Measurements from ENCODE around the gene CACNB2.
"Not testable (repeated sequence)": the region's sequence is repeated elsewhere in the genome, so short reads cannot be mapped to it uniquely, and the experiment has no call there.

The CACNB2 gene

DNA sequence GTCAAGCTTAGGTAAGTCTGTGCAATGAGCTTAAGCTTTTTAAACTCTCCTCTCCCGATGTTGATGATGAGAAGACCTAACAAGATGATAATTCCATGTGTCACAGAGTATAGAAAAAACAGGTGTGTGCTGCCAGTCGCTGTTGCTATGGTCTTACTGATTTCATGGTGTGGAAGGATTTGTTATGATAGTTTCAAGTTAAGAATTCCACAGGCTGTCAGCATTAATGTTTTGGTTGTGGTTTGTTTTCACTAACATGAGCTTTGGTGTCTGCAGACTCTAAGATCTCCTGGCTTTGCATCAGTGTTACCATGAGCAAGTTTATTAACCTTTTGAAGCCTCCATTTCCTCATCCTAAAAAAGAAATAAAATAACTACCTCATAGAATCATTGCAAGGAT, 387.5 kb downstream of the CACNB2 start:
- DNase-seq: no peak

DNA sequence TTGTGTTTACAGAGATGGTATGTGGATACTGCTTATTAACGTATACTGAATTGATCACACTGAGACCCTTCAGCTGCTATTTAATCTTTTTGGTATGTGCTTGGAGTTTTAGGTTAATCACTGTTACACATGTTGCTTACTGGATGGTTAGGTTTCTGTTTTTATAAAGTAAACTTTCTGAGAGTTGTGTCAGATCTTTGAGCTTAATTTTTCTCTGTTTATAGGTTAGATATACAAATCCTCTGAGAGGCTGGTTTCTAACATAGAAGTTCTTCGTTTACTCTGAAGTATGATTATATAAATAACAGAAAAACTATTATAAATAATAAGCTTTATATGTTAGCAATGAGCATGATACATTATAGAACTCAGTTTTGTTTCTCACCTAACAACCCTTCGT, 388.1 kb downstream of the CACNB2 start:
- DNase-seq: no peak

DNA sequence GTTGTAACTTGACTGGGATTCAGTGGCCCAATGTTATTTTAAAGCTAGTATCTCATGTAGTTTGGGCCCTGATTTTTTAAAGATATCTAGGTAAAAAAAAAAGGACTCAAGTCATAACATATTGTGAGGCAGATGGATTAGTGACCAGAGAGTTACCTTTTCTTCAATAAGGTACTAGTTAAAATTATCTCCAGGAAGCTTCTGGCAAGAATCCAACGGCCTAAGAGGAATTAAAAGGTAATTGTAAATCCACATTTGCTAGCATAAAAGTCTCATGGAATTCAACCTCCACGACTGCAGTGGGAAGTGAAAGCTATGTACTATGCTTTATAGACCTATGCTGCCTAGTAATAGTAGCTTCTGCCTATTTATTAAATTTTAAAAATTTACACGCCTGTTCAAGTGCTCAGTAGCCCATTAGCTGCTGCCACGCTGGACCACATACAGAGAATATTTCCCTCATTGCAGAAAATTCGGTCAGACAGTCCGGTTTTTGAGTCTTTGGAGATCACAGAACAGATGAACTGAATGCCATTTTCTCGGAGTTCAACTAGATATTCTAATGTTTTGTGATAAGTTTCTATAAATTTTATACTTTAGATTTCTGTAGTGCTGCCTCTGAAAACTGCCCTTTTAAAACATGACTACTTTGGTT, 392.8 kb downstream of the CACNB2 start:
- no peak for DNase-seq

DNA sequence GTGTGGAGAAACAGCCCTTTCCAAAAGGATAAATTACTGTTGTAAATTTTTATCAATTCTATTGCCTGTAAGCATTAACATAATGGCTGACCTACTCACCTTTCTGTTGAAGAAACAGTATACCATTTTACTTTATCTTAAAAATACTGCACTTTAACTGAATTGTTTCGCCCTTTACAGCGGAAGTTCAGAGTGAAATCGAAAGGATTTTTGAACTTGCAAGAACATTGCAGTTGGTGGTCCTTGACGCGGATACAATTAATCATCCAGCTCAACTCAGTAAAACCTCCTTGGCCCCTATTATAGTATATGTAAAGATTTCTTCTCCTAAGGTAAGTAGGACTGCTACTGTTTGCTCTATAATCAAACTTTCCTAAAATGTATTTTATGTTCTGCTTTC, 393.7 kb downstream of the CACNB2 start:
- DNase-seq: no peak

DNA sequence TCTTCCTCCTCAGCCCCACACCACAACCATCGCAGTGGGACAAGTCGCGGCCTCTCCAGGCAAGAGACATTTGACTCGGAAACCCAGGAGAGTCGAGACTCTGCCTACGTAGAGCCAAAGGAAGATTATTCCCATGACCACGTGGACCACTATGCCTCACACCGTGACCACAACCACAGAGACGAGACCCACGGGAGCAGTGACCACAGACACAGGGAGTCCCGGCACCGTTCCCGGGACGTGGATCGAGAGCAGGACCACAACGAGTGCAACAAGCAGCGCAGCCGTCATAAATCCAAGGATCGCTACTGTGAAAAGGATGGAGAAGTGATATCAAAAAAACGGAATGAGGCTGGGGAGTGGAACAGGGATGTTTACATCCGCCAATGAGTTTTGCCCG, 399.1 kb downstream of the CACNB2 start:
- no peak for DNase-seq

DNA sequence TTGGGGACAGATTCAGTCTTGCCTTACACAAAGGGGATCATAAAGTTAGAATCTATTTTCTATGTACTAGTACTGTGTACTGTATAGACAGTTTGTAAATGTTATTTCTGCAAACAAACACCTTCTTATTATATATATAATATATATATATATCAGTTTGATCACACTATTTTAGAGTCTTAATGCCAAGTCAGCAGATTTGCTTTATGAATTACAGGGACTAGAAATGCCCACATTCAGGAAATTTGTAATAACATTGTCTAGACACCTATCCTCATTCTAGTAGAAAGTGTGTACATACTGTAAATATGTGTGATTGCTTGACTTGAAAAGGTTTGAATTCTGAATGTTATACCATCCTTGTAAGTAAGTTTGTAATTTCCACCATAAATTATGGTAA, 400.0 kb downstream of the CACNB2 start:
- DNase-seq: no peak

DNA sequence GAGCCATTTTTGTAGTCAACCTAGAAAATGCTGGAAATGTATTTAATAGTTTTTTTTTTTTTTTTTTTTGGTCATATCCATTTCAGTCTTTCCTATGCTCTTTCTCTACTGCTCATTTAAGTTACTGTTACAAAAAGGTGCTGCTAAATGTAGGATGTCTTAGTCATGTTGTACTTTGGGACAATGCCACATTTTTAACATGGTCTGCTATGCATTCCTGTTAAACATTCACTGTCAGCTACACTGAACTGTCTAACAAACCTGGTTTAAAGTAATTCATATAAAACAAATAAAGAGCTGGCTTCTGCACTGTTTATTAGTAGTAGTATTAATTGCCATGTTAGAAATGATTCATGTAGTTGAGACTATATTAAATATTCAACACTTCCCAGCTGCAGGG, 402.6 kb downstream of the CACNB2 start:
- no peak for DNase-seq

DNA sequence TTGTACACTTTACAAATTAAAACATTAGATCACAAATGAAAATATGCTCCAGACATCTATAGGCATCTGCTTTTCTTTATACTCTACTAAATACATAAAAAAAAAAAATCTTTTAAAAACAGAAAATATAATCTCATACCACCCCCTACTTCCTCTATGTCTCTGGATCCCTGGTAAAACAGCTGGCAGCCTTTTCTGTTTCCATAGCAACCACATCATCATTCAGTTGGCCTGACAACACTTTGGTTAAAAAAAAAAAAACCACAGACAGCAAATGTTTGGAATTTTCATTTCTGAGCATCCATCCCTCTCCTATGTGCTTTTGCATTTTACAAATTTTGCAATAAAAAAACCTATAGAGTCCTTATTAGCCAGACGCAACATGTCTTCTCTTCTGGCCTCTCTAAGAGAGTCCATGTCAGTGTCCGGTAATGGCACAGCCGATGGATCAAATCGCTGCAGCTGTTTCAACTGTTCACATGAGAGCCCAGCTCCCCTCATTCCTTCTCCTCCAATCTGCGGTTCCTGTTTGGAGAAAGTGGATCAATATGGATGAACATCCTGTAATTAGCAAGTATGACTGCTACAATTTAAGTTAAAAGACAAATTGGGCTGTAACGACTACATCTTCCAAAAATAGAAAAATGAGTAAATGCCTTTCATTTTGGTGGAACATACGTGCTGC, 405.5 kb downstream of the CACNB2 start:
- DNase-seq: peak in 1 of 3 donors; percentile 1

DNA sequence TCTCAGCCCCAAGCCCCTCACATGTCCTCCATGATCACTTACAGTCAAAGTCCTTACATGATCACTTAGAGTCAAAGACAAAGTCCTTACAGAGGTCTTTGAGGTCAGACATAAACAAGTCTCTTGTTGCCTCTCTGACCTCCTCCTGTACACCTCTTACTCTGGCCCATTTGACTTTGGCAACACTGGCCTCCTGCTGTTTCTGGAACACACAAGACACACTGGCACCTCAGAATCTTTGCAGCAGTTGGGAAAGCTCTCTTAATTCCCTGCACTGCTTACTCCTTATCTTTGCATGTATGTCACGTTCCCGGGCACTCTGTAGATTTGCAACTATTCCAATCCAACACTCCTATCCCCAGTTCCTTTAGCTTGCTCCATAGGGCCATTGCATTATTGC, 408.9 kb downstream of the CACNB2 start:
- DNase-seq: no peak

DNA sequence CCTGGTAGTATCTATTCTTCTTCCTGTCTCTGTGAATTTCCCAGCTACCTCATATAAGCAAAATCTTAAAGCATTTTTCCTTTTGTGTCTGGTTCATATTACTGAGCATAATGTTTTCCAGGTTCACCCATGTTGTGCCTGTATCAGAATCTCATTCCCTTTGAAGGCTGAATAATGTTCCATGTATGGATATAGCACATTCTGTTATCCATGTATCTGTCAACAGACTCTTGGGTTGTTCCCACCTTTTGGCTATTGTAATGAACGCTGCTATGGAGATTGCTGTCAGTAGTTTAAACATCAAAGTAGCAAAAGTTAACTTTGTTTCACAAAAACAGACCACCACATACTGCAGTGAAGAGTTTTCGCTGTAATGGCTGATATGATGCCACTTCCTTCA, 411.2 kb downstream of the CACNB2 start:
- no peak for DNase-seq

DNA sequence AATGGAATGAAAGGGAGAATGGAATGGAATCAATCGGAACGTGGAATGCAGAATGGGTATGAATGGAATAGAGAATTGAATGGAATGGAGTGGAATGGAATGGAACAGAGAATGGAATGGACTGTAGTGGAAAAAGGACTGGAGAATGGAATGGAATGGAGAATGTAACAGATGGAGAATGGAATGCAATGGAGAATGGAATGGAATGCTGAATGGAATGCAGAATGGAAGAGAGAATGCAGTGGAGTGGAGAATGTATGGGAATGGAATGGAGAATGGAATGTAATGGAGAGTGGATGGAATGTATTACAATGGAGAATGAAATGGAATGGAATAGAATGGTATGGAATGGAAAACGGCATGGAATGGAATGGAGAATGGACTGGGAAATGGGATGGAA, 414.3 kb downstream of the CACNB2 start:
- DNase-seq: no peak

DNA sequence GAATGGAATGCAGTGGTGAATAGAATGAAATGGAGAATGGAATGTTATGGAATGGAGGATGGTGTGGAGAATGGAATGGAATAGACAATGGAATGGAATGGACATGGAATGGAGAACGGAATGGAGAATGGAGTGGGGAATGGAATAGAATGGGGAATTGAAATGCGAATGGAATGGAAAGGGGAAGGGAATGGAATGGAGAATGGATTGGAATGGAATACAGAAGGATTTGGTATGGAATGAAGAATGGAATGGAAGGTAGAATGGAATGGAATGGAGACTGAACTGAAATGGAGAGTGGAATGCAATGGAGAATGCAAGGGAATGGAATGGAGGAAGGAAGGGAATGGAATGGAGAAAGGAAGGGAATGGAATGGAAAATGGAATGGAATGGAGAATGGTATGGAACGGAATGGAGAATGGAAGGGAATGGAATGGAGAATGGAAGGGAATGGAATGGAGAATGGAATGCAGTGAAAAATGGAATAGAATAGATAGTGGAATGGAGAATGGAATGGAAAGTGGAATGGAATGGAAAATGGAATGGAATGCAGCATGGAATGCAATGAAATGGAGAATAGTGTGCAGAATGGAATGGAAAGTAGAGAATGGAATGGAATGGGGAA, 416.4 kb downstream of the CACNB2 start:
- no peak for DNase-seq

DNA sequence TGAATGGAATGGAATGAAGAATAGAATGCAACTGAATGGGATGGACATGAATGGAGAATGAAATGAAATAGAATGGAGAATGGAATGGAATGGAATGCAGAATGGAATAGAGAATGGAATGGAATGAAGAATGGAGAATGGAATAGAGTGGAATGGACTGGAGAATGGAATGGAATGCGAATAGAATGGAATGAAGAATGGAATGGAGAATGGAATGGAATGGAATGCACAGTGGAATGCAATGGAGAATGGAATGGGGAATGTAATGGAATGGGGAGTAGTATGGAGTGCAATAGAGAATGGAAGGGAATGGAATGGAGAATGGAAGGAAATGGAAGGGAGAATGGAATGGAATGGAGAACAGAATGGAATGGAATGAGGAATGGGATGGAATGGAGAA, 417.7 kb downstream of the CACNB2 start:
- DNase-seq: no peak

DNA sequence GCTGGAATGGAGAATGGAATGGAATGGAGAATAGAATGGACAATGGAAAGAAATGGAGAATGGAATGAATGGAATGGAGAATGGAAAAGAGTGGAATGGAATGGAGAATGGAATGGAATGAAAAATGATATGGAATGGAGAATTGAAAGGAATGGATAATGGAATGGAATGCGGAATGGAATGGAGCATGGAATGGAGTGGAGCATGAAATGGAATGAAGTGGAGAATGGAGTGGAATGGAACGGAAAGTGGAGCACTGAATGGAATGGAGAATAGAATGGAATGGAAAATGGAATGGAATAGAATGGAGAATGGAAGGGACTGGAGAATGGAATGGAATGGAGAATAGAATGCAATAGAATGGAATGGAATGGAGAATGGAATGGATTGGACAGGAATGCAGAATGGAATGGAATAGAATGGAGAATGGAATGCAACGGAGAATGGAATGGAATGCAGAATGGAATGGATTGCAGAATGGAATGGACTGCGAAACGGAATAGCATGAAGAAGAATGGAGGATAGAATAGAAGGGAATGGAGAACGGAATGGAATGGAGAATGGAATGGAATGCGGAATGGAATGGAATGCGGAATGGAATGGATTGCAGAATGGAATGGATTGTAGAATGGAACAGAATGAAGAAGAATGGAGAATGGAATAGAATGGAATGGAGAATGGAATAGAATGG, 421.8 kb downstream of the CACNB2 start:
- DNase-seq: no peak

DNA sequence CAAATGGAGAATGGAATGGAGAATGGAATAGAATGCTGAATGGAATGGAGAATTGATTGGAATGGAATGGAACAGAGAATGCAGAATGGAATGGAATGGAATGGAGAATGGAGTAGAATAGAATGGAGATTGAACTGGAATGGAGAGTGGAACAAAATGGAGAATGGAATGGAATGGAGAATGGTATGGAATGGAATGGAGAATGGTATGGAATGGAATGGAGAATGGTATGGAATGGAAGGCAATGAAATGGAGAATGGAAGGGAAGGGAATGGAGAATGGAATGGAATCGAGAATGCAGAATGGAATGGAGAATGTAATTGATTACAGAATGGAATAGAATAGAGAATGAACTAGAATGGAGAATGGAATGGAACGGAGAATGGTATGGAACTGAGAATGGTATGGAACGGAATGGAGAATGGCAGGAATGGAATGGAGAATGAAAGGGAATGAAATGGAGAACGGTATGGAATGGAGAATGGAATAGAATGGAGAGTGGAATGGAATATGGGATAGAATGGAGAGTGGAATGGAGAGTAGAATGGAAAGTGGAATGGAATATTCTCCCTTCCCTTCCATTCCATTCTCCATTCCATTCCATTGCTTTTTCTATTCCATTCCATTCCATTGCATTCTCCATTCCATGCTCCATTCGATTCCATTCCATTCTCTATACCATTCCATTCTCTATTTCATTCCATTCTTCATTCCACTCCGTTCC, 422.9 kb downstream of the CACNB2 start:
- DNase-seq: no peak

DNA sequence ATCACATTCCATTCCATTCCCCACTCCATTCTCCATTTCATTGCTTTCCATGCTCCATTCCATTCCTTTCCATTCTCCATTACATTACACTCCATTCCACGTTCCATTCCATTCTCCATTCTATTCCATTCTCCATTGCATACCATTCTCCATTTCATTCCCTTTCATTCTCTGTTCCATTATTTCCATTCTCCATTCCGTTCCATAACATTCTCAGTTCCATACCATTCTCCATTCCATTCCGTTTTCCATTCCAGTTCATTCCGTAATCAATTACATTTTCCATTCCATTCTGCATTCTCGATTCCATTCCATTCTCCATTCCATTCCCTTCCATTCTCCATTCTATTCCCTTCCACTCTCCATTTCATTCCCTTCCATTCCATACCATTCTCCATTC, 424.8 kb downstream of the CACNB2 start:
- no peak for DNase-seq

DNA sequence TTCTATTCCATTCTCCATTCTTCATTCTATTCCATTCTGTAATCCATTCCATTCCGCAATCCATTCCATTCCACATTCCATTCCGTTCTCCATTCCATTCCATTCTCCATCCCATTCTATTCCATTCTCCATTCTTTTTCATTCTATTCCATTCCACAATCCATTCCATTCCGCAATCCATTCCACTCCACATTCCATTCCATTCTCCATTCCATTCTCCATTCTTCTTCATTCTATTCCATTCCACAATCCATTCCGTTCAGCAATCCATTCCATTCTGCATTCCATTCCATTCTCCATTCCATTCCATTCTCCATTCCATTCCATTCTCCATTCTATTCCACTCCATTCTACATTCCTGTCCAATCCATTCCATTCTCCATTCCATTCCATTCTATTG, 426.0 kb downstream of the CACNB2 start:
- no peak for DNase-seq

DNA sequence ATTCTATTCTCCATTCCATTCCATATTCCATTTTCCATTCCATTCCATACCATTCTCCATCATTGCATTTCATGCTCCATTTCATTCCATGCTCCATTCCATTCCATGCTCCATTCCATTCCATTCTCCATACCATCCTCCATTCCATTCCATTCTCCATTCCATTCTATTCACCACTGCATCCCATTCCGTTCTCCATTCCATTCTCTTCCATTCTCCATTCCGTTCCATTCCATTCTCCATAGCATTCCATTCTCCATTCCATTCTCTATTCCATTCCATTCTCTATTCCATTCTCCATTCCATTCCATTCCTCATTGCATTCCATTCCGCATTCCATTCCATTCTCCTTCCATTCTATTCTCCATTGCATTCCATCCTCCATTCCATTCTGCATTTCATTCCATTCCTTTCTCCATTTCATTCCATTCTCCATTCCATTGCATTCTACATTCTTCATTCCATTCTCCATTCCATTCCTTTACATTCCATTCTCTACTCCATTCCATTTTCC, 427.2 kb downstream of the CACNB2 start:
- no peak for DNase-seq

DNA sequence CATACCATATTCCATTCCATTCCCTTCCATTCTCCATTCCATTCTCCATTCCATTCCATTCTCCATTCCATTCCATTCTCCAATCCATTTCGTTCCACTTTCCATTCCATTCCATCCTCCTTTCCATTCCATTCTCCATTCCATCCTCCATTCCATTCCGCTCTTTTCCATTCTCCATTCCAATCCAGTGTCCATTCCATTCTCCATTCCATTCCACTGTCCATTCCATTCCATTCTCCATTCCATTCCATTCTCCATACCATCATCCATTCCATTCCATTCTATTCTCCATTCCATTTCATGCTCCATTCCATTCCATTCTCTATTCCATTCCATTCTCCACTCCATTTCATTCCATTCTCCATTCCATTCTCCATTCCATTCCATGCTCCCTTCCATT, 430.2 kb downstream of the CACNB2 start:
- DNase-seq: not testable (repeated sequence)

DNA sequence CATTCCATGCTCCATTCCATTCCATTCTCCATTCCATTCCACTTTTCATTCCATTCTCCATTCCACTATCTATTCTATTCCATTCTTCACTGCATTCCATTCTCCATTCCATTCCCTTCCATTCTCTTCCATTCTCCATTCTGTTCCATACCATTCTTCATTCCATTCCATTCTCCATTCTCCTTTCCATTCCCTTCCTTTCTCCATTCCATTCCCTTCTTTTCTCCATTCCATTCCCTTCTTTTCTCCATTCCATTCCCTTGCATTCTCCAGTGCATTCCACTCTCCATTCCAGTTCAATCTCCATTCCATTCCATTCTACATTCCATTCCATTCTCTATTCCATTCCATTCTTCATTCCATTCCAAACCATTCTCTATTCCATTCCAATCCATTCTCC, 430.9 kb downstream of the CACNB2 start:
- DNase-seq: no peak

DNA sequence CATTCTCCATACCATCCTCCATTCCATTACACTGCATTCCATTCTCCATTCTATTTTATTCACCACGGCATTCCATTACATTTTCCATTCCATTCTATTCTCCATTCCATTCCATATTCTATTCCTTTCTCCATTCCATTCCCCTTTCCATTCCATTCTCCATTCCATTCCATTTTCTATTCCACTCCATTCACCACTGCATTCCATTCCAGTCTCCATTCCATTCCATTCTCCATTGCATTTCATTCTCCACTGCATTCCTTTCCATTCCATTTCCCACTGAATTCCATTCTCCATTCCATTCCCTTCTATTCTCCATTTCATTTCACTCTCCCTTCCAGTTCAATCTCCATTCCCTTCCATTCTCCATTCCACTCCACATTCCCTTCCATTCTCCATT, 431.6 kb downstream of the CACNB2 start:
- DNase-seq: no peak

DNA sequence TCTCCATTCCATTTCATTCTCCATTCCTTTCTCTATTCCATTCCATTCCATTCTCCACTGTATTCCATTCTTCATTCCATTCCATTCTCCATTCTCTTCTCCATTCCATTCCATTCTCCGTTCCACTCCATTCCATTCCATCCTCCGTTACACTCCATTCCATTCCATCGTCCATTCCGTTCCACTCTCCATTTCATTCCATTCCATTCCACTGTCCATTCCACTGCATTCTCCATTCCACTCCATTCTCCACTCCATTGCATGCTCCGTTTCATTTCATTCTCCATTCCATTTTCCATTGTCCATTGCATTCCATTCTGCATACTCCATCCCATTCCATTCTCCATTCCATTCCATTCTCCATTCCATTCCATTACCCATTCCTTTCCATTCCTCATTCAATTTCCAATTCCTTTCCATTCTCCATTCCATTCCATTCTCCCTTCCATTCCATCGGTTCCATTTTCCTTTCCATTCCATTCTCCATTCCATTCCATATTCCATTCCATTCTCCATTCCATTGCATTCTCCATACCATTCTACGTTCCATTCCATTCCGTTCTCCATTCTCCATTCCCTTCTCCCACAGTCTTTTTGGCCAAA, 432.8 kb downstream of the CACNB2 start:
- no peak for DNase-seq

DNA sequence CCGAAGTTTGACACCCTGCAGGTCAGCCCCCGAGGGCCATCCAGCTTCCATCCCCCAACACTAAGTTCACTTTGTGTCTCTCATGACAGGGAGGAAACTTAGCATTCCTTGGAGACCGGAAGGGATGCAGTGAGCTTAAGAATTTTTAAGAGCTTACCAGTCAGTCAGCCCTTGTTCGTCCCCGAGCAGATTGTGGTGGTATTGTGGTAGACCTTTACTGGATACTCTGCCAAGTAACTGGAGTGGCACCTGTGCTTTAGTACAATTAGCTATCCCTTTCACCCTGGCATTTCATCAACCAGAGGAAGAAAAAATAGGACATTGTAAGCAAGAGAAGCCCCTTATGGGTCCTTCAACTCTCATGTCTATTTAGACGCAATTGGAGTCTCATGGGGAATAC, 436.4 kb downstream of the CACNB2 start:
- DNase-seq: no peak
